K562 (cell line): ENCODE results near the gene EIF4G1. TPM values are rescaled to one million over a fixed set of nuclear protein-coding genes. Genes with fewer than 3 reads are reported as not detected.

ENCODE experiments used
- ARHGAP35 ChIP-seq: fragments of 450-650 bp; IDR thresholded peaks from 2 replicates; pipeline ENCODE4 v1.6.1; 2018; ENCODE audit not compliant: partially characterized antibody
- ELF4 ChIP-seq: fragments of 450-650 bp; formaldehyde crosslinking; IDR thresholded peaks from 2 replicates; pipeline ENCODE4 v1.4.0; 2022; ENCODE audit warnings: missing genetic modification characterization
- KAT7 ChIP-seq: sonication (generic); formaldehyde crosslinking; IDR thresholded peaks from 2 replicates; pipeline ENCODE4 v1.8.0; 2022; ENCODE audit warnings: missing genetic modification reagents, mild to moderate bottlenecking, borderline replicate concordance
- PHF21A ChIP-seq: fragments of 450-650 bp; IDR thresholded peaks from 2 replicates; pipeline ENCODE4 v1.6.1; 2017; ENCODE audit warnings: low read depth, borderline replicate concordance
- SMAD2 ChIP-seq: fragments of 150-350 bp; IDR thresholded peaks from 2 replicates; pipeline ENCODE4 v1.6.1; 2014; ENCODE audit warnings: low read depth, mild to moderate bottlenecking, low read length
- XRCC5 ChIP-seq: fragments of 200-400 bp; formaldehyde crosslinking; IDR thresholded peaks from 2 replicates; pipeline ENCODE4 v1.6.1; 2017; ENCODE audit warnings: low read depth, mild to moderate bottlenecking, low read length
- ZNF197 ChIP-seq: fragments of 200-800 bp; sonication (Bioruptor generic); IDR thresholded peaks from 2 replicates; pipeline ENCODE4 v1.6.1; 2016; ENCODE audit warnings: low read depth, missing genetic modification characterization, missing compliant biosample characterization
- ZNF354B ChIP-seq: fragments of 250-450 bp; sonication (Bioruptor Pico); IDR thresholded peaks from 2 replicates; pipeline ENCODE4 v1.4.0; 2020
- ZNF586 ChIP-seq: fragments of 450-650 bp; formaldehyde crosslinking; conservative IDR thresholded peaks from 2 replicates; pipeline ENCODE4 v1.4.0; 2020; ENCODE audit warnings: mild to moderate bottlenecking, moderate library complexity
- ZZZ3 ChIP-seq: fragments of 450-650 bp; IDR thresholded peaks from 2 replicates; pipeline ENCODE4 v1.6.1; 2016; ENCODE audit warnings: antibody characterized with exemption, mild to moderate bottlenecking, moderate library complexity
- polyA plus RNA-seq, 8 experiments: library from polyadenylated mRNA; depleted of rRNA in 4 of 8; stranded (reverse) in 5 of 8; unstranded in 3 of 8; fragments of >200 nt; fragmentation: Nextera tagmentation in 2 of 8; fragmentation: Illumina TruSeq in 1 of 8; extraction: Ambion mirVana in 2 of 8; extraction: Trizol in 1 of 8; gene quantifications; 2 replicates each; pipeline versions ENCODE4 v1.2.1 to v1.2.3, GENCODE V29; 2011 to 2014; ENCODE audit warnings: inconsistent platforms in 1 of 8, missing spikeins in 1 of 8
- total RNA-seq, 7 experiments: library from RNA; depleted of rRNA in 6 of 7; stranded (reverse); fragments of >200 nt in 6 of 7; fragmentation: Illumina TruSeq in 2 of 7; extraction: Trizol in 2 of 7; gene quantifications; 2 replicates each; pipeline versions ENCODE4 v1.2.1 to v1.2.3, GENCODE V29; 2011 to 2021; ENCODE audit warnings: low replicate concordance in 1 of 7
- TF ChIP-seq, protein P1 (sequence below): sonication (generic); formaldehyde crosslinking; IDR thresholded peaks from 2 replicates; pipeline ENCODE4 v1.8.0; 2023; ENCODE audit warnings: mild to moderate bottlenecking, missing genetic modification reagents
- TF ChIP-seq, protein P2 (sequence below): IDR thresholded peaks from 2 replicates; pipeline ENCODE4 v1.6.1; 2012; ENCODE audit warnings: low read depth, low read length, improper control_type of control experiment, borderline replicate concordance
- TF ChIP-seq, protein P3 (sequence below): sonication (generic); formaldehyde crosslinking; IDR thresholded peaks from 2 replicates; pipeline ENCODE4 v1.8.0; 2022; ENCODE audit warnings: mild to moderate bottlenecking, missing genetic modification reagents
- TF ChIP-seq, protein P4 (sequence below): sonication (generic); IDR thresholded peaks from 2 replicates; pipeline ENCODE4 v1.6.1; 2016
- TF ChIP-seq, protein P5 (sequence below): fragments of 450-650 bp; formaldehyde crosslinking; IDR thresholded peaks from 2 replicates; pipeline ENCODE4 v1.4.0; 2022; ENCODE audit warnings: missing genetic modification characterization

The EIF4G1 gene
- total and polyA plus RNA-seq, 9 of the 15 experiments (the other 6 are each of a cell fraction or from before 2014, with no cell fraction given): 4.6 to 505 (median 155) TPM

DNA sequence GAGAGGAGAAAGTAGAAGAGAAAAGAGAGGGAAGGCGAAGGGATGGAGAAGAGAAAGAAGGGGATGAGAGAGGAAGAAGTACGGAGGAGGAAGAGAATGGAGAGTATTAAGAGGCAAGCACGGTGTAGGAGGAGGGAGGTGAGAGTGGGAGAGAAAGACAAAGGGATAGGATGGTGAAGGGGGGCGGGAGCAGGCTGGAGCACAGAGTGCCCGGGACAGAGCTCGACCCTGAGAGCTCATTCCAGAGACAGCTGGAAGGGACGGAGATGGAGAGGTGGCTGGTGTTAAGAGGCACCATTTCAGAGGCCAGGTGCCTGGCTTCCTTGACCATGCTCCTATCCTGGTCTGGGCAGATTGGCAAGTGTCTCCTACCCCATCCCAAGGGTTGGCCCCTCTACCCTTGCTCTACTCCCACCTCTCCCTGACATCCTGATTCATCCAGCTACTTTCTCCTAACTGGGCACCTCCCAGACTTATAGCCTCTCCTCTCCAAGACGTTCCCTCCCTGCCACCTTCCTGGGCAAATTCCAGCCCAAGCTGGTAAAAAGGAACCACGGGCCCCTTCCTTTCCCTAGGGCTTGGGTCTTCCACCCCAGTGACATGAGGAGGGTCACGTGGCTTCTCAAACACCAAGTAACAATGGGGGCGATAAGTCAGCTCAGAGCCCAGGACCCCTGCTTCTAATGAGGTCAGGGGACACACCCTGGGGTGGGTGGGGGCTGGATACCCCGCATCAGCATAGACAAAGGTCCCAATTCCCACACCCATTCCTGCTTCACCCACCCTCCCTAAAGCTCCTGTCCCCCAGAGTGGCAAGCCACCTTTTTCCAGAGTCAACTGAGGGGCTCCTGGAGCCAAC lies 45.9 kb downstream of the EIF4G1 start (continued):
- TF ChIP-seq, protein P1, sequence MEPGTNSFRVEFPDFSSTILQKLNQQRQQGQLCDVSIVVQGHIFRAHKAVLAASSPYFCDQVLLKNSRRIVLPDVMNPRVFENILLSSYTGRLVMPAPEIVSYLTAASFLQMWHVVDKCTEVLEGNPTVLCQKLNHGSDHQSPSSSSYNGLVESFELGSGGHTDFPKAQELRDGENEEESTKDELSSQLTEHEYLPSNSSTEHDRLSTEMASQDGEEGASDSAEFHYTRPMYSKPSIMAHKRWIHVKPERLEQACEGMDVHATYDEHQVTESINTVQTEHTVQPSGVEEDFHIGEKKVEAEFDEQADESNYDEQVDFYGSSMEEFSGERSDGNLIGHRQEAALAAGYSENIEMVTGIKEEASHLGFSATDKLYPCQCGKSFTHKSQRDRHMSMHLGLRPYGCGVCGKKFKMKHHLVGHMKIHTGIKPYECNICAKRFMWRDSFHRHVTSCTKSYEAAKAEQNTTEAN (CRISPR knock-in tag): no peak
- TF ChIP-seq XRCC5: no peak
- TF ChIP-seq, protein P2, sequence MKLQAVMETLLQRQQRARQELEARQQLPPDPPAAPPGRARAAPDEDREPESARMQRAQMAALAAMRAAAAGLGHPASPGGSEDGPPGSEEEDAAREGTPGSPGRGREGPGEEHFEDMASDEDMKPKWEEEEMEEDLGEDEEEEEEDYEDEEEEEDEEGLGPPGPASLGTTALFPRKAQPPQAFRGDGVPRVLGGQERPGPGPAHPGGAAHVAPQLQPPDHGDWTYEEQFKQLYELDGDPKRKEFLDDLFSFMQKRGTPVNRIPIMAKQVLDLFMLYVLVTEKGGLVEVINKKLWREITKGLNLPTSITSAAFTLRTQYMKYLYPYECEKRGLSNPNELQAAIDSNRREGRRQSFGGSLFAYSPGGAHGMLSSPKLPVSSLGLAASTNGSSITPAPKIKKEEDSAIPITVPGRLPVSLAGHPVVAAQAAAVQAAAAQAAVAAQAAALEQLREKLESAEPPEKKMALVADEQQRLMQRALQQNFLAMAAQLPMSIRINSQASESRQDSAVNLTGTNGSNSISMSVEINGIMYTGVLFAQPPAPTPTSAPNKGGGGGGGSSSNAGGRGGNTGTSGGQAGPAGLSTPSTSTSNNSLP: no peak
- TF ChIP-seq ELF4: peak; percentile 54; the same call in 1 of the 2 replicates
- TF ChIP-seq, protein P3, sequence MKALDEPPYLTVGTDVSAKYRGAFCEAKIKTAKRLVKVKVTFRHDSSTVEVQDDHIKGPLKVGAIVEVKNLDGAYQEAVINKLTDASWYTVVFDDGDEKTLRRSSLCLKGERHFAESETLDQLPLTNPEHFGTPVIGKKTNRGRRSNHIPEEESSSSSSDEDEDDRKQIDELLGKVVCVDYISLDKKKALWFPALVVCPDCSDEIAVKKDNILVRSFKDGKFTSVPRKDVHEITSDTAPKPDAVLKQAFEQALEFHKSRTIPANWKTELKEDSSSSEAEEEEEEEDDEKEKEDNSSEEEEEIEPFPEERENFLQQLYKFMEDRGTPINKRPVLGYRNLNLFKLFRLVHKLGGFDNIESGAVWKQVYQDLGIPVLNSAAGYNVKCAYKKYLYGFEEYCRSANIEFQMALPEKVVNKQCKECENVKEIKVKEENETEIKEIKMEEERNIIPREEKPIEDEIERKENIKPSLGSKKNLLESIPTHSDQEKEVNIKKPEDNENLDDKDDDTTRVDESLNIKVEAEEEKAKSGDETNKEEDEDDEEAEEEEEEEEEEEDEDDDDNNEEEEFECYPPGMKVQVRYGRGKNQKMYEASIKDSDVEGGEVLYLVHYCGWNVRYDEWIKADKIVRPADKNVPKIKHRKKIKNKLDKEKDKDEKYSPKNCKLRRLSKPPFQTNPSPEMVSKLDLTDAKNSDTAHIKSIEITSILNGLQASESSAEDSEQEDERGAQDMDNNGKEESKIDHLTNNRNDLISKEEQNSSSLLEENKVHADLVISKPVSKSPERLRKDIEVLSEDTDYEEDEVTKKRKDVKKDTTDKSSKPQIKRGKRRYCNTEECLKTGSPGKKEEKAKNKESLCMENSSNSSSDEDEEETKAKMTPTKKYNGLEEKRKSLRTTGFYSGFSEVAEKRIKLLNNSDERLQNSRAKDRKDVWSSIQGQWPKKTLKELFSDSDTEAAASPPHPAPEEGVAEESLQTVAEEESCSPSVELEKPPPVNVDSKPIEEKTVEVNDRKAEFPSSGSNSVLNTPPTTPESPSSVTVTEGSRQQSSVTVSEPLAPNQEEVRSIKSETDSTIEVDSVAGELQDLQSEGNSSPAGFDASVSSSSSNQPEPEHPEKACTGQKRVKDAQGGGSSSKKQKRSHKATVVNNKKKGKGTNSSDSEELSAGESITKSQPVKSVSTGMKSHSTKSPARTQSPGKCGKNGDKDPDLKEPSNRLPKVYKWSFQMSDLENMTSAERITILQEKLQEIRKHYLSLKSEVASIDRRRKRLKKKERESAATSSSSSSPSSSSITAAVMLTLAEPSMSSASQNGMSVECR (CRISPR knock-in tag): 0 out of 2 replicates have a peak, but pooled peaks have one; percentile 29
- peak; percentile 28 for TF ChIP-seq ARHGAP35
- no peak for TF ChIP-seq PHF21A
- TF ChIP-seq ZZZ3: no peak
- TF ChIP-seq ZNF197 (CRISPR knock-in tag): no peak
- TF ChIP-seq, protein P4, sequence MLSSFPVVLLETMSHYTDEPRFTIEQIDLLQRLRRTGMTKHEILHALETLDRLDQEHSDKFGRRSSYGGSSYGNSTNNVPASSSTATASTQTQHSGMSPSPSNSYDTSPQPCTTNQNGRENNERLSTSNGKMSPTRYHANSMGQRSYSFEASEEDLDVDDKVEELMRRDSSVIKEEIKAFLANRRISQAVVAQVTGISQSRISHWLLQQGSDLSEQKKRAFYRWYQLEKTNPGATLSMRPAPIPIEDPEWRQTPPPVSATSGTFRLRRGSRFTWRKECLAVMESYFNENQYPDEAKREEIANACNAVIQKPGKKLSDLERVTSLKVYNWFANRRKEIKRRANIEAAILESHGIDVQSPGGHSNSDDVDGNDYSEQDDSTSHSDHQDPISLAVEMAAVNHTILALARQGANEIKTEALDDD: no peak
- TF ChIP-seq ZNF354B (CRISPR knock-in tag): no peak
- TF ChIP-seq KAT7 (CRISPR knock-in tag): no peak
- TF ChIP-seq, protein P5, sequence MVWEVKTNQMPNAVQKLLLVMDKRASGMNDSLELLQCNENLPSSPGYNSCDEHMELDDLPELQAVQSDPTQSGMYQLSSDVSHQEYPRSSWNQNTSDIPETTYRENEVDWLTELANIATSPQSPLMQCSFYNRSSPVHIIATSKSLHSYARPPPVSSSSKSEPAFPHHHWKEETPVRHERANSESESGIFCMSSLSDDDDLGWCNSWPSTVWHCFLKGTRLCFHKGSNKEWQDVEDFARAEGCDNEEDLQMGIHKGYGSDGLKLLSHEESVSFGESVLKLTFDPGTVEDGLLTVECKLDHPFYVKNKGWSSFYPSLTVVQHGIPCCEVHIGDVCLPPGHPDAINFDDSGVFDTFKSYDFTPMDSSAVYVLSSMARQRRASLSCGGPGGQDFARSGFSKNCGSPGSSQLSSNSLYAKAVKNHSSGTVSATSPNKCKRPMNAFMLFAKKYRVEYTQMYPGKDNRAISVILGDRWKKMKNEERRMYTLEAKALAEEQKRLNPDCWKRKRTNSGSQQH: 0 out of 2 replicates have a peak, but pooled peaks have one; percentile 45
- TF ChIP-seq SMAD2: no peak
- TF ChIP-seq ZNF586: no peak
